Glomerular visceral epithelial cell (primary cell): Measurements from ENCODE around the gene CAMTA1.

ENCODE experiments used
- DNase-seq: peaks from one replicate; pipeline ENCODE4 v3.0.0-alpha.2; 2016; ENCODE audit errors: extremely low spot score

The CAMTA1 gene

DNA sequence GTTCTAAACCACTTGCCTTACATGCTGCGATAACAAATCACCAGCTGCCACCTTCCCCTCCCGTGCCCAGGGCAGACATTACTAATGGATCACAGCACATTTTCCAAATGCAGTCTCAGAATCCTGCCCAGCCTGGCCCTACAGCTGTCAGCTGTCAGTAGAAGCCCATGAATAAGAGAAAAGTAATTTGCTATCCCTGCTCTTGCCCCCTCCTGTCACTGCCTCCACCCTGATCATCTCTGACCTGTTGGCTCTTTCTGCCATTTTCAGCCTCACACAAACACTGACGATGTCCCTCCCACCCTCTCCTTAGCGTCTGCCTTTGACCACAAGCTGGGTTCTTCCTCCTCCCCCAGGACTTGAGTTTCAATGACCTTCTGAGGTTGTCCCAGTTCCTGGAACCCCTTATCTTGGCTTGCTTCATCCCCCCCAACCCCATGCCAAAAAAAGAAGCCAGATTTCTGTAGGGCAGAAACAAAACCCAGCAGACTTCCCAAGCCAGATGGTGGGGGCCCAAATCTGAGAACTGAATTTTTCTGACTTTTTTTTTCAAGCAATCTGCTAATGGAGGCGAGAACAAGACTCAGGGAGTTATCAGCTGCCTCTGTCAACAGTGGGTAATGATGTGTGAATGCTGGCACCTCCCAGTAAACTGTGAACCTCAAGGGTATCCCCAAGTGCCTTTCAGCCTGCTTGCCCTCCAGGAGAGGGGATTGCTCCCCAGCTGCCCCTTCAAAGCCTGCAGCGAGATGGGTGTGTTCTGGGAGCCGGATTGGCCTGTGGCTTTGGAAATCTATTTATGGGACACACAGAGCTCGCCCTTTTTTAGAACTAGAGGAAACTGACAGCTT is 769.4 kb downstream of the CAMTA1 start:
- no peak for DNase-seq

DNA sequence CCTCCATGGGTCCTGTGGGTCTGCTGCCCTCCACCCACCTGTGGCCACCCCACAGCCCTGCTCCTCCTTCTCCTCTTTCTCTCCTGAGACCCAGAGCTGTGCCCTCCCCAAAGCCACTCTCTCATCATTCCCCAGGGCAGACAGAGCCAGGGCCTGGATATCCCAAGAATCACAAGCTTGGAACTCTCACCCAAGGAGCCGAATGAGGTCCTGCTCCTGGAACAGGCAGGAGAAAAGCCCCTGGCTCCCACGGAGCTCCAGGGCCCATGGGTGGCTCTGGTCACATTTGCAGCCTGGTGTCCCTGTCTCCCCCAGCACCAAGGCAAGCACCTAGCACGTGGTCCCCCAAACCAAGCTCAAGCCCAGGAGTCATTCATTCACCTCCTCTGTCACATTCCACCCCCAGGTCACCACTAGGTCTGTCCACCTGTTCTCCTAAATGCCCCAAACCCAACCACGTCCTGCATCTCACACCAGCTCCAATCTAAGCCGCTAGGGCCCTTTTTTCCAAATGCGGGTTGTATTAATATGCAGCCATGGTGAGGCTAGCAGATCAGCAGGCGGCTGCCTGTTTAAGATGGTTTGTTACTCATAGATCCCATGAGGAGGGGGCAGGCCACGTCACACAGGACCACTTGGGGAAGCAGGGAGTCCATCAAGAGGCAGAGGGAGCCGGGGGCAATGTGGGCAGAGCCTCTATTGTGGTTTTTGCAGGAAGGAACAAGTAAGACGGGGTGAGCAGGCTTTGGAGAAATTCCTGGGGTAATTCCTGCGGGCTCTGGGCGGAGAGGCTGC is 770.3 kb downstream of the CAMTA1 start:
- no peak for DNase-seq

DNA sequence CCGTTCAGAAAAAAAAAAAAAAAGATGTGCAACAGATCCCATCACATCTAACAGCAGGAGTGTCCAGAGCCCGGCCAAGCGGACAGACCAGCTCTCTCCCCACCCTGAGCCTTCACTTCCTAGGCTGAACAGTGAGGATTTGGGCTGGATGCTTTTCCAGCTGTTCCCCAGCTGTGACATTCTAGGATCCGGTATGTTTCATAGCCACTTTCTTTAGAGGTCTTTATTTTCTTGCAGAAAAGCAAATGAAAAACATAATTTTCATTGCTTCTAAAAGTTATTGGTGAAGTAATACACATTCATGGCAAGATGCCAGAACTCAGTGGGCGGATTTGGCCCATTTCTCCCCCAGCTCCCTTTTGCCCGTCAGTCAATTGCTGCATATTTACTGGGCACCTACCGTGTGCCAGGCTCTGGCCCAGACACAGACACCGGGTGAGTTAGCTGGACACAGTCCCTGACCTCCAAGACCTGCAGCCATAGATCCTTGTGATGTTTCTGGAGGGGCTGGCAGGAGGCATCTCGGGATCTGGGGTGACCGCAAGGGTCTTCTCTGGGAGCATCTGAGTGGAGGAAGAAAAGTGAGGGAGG is 772.1 kb downstream of the CAMTA1 start:
- no peak for DNase-seq

DNA sequence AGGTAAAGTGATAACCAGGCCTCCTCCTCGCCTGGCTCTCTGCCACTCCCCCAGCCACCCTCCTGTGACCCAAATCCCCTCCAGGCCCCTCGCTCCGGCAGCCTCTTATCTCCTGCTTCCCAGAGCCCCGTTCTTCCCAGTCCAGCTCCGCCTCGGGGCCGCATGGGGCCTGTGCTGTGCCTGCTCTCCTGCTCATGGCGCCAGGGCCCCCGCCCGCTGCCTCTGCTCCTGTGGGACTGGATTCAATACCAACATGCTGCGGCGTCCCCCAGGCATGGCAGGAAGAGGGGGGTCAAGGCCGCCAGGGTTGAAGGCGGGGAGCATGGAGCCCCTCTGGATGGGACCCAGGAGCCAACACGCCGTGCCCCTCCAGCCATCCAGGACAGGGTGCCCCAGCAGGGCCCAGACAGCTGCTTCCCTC is 772.8 kb downstream of the CAMTA1 start:
- no peak for DNase-seq

DNA sequence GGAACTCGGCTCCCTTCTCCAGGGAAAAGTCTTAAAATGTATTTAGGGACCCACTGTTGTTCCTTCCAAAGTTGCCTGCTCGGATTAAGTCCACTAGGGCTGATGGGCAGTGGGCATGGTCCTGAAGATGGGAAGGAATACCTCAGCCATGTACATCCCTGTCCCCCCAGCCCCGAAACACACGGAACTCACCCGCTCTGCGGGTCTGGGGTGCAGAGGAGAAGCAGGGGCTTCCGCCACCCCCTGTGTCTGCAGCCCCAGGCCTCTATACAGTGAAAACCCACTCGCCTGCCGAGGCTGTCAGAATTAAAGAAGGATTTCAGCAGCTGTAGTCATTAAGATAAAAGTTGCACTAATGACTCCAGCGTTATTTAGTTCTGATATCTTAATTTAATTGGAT is 773.2 kb downstream of the CAMTA1 start:
- no peak for DNase-seq

DNA sequence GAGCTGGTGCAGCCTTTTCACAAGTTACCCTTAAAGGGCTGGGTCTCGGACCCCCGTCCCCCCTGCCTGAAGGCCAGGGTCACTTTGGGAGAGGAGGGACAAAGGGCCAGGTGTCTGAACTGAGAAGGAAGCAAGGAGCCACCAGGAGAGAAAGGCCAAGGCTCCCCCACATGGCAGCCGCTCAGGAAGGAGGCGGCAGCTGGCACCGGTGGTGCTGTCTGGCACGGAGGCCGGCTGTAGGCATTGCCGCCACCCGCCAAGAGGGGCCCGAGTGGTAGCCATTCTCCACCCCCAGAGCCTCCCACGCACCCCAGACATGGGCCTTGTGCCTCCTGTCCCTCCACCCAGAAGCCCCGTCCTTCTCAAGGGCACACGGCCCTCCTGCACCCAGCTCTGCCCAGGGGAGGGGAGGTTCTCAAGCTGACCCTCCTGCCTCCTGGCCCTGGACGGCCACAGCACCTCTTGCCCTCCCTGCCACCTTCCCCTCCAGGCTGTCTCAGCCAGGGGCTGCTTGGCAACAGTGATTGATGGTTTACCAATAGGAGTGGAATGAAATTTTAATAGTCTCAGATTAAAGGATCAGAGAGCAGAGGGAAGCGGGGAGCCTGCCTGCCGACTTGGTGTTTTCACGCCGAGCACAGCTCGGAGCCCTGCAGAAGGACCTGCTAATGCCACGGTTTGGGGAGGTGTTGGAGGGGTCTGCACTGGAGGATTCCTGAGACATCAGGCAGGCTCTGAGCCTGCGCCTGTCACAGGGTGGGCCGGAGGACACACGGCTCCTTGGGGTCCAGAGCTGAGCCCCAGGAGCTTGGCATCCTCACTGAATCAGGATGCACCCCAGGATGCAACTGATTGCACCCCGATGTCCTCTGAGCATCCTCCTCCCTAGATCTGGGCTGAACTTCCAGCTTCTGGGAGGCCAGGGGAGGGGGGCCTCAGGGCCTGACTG is 773.9 kb downstream of the CAMTA1 start:
- no peak for DNase-seq

DNA sequence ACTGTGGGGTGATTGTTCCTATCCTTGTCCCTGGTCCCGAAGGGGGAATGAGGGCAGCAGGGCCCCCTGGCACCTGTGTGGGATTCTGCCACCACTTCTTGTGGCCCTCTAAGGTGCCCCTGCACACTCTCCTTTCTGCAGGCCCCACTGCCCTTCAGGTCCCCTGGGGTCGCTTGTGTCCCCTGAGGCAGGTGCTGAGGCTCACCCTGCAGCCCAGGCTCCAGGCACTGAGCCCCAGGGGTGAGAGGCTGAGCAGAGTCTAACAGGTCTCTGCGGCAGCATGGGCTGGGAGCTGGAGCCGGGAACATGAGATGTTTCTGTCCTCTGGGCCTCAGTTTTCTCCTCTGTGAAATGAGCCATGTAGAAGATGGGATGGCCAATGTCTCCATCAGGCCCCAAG is 774.9 kb downstream of the CAMTA1 start:
- DNase-seq = no peak

DNA sequence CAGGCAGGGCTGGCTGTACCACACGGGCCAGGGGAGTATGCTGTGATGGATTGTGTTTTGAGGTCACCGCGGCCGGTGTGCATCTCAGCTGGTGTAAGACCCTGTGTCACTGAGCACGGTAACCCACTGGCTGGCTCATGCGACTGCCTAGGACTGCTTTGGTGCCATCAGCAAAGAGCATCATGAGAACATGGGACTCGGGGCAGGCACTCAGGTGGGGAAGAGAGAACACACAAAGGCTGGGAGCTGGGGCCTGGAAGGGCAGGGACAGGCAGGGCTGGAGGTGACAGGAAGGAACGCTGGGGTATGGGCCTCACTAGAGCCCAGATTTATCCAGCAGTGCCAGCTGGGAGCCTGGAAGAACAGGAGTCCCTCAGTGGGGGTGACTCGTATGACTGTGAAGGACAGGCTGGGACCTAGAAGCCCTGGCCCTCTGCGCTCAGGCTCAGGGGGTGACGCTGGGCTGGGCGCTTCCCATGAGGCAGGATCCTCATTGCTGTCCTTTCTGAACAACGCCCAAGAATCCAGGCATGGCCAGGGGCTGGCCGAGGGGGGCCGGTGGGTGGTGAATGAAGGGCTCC is 775.4 kb downstream of the CAMTA1 start:
- DNase-seq = no peak

DNA sequence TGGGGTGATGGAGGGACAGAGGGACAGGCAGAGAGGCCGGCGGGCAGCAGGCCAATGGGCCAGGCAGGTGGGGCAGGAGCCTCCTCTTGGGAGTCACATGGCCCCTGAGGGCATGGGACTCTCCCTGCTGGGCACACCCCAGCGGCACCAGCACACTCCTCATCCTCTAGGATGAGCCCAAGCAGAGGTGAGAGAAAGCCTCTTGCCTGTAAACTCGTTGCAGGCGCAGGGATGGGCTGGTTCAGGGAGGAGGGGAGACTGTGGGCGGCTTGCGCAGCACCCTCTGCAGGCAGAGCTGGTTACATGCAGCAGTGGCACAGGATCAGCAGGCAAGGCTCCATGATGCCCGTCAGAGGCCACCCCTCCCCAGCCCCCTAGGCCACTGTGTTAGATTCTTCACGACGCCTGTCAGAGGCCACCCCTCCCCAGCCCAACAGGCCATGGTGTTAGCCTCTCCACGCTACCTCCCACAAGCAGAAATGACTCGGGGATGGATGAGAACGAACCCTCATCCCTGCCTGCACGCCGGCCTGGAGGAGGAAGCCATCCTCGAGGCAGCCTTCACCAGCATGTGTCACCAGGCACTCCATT is 776.2 kb downstream of the CAMTA1 start:
- DNase-seq = no peak

DNA sequence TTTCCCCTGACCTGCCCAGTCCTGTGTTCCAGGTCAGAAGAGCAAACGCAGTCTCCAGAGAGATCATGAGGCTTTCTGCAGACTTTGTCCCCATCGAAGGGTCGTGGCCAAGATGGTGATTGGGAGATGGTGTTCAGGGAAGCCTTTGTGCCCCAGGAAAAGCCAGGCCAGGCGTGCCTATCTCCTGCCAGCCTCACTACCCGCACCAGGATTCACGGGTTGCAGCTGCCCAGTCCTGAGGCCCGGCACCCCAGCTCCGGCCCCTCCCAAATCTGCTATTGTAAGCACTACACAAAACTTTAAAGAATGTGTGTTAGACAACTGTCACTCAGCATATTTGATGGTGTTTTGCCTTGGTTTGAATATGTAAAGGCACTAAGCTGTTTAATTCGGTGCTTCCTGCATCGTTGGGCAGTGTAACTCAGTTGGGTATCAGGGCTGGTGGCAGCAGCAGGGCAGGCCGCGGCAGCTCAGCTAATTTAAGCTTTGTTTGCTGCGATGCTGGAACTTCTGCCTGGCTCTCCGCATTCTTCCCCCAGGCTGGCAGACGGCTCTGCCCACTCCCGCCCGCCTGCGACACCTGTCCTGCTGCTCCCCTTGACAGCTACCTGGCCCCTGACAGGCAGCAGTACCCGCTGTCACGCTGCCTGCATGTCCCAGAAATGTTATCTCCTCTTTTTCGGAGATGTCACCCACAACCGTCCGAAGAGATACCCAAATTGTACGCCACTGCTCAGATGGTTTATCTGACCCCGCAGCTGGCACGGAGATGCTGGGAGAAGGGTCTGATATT is 776.9 kb downstream of the CAMTA1 start:
- DNase-seq = no peak

DNA sequence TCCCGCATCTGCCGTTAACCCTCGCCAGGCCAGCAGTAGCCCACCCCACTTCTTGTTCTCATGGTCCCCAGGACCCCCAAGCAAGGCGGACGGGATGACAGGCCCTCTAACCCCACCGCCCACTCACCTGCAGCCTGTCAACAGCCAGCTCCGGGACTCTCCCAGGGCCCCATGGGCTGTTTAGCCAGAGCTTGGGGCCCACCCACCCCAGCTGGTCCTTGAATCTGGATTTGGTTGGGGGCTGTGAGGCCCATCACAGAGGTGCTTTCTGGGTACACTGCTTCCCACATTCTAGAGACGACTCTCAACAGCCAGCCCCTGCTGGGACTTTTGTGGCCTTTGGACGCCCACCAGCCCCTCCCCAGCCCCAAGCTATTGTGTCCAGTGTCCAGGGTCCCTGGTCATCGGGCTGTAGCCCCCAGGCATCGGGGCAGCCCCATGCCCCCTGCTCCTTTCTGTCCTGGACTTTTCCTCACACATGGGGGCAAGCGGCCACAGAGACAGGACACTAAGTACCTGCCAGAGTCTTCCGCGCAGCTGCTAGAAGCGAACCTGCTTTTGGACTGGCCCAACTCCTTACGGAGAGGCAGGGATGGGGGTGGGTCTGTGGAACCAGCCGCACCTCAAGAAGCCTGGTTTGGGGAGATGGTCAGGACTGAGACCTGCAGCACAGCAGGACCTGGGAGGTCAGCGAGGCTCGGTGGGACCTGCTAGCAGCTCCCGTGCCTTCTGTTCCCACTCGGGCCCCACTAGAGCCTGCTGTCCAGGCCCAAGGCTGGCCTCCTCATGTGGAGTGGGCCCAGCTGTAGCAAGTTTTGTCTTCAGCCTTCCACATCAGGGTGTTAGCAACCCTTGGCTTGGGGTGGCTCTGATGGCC is 777.7 kb downstream of the CAMTA1 start:
- no peak for DNase-seq

DNA sequence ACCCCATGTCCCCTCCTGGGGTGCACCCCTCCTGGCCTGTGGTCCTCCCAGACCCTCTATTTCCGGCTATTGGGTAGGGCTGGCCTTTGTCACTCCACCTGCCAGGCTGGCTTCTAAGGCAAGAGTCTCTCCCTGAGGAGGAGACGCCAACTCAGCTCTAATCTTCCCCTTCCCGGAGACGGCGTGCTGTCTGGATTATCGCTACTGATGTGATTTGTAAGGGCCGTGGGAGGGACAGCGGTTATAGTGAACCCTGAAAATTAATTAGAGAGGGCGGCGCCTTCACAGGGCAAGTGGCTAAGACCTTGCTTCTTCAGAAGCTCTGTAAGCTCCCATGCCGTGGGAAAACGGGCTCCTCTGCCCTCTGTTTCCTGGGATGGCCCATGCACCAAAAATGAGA is 778.9 kb downstream of the CAMTA1 start:
- no peak for DNase-seq

DNA sequence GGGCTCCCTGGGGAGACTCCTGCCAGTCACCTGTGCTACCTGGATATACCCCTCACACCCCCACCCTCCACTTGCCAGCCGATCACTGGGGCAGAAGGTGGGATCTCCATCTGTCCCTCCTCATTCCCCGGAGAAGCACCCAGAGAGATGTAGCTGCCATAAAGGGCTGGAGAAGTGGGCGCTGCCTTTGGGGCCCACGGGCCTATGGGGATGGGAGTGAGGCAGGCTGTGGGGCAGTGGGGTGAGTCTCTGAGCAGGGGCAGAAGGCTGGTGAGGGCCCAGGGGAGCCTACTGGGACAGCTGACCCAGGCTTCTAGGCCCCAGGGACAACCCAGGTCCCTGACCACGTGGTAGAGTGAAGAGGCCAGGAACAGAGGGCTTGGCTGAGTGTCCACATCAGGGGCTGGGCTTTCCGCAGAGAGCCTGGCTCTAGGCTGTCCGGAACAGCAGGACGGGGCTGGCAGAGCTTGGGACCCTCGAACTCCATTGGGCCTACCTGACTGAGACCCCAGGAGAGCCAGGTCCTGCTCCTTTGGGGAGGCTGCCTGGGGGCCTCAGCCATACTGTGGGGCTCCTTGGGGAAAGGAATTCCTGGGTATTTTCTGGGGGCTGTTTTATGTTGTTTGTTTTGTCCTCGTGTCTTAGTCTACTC is 780.0 kb downstream of the CAMTA1 start:
- no peak for DNase-seq

DNA sequence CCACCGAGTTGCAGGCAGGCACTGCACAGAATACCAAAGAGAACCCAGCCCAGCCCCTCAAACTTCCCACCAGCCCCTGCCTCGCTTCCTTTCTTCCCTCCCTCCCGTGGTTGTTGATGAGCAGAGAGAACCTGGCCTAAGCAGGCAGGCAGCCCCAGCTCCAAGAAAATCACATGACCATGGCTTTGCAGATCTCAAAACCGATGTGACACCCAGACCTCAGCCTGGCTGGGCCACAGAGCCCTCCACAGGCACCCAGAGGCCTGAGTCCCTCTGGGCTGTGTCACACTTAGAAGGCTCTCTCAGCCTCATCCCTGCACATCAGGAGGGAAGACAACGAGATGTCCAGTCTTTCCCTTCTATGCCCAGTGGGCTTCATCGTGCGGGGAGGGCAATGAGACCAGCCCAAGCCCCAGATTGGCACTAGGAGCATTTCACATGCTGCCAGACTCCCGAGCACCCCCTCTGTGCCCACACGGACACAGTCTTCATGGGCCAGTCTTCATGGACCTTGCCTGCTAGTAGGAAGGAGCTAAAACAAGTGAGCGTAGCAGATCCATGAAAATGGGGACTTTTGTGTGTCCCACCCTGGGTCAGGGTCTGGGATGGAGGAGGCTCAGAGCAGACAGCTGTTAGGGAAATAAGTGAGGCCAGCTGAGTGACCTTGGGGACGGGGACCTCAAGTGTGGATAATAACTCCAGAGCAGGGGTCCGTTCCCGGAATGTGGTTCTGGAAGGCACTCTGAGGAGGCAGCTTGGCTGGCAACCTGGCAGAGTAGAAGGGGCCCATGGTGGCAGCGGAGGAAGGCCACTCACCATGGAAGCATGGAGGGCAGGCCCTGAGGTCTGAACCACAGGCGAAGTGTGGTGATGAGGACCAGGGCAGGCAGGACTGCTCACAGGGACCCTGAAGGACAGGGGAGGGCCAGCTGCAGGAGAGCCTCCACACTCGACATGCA is 781.4 kb downstream of the CAMTA1 start:
- DNase-seq = no peak

DNA sequence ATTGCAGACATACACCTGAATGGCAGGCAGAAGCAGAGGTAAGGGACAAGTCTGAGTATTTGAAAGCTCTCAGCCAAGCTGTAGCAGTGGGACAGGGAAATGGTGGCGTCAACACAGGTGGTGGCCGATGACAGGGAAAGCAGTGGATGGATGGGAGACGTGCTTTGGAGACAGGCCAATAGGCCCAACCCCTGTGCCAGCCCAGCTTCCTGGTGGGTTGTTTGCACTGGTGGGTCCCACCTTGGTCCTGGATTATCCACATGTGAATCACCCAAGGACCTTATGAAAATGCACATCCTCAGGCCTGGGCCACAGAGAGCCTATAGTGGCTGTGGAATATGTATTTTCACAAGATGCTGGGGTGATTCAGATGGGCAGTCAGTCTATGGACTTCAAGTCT is 782.1 kb downstream of the CAMTA1 start:
- DNase-seq = no peak

DNA sequence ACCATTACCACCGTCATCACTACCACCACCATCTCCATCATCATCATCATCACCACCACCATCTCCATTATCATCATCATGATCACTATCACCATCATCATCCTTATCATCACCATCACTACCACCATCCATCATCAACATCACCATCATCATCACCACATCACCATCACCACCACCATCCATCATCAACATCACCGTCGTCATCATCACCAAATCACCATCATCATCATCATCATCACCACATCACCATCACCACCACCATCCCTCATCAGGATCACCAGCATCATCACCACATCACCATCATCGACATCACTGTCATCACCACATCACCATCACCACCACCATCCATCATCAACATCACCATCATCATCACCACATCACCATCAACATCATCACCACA is 782.8 kb downstream of the CAMTA1 start:
- DNase-seq = no peak

DNA sequence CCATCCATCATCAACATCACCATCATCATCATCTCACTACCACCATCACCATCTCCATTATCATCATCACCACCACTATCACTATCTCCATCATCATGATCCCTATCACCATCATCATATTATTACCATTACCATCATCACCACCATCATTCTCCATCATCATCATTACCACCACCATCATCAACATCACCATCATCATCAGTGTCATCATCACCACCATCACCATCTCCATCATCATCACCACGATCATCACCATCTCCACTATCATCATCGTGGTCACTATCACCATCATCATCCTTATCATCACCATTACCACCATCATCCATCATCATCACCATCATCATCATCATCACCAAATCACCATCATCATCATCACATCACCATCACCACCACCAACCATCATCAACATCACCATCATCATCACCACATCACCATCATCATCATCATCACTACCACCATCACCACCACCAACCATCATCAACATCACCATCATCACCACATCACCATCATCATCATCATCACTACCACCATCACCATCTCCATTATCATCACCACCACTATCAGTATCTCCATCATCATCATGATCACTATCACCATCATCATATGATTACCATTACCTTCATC is 783.8 kb downstream of the CAMTA1 start:
- DNase-seq = no peak
